Left ventricle myocardium inferior (tissue), 1 donor: Measurements from ENCODE around the gene PAGE4. TPM values are rescaled to one million over a fixed set of nuclear protein-coding genes. Genes with fewer than 3 reads are reported as not detected.

Experiments
- DNase-seq: peaks from one replicate; pipeline ENCODE4 v3.0.0-alpha.2; 2020
- H3K27ac ChIP-seq: fragments of 200-600 bp; replicated peaks from 2 replicates; pipeline ENCODE4 v1.8.0; 2021
- H3K27me3 ChIP-seq: fragments of 200-600 bp; 2 replicates; pipeline ENCODE4 v1.8.0; 2021; ENCODE audit warnings: low read depth
- H3K36me3 ChIP-seq: fragments of 200-600 bp; 2 replicates; pipeline ENCODE4 v1.8.0; 2021
- H3K4me1 ChIP-seq: fragments of 200-600 bp; 2 replicates; pipeline ENCODE4 v1.8.0; 2021
- H3K4me3 ChIP-seq: fragments of 200-600 bp; 2 replicates; pipeline ENCODE4 v1.8.0; 2021; ENCODE audit warnings: mild to moderate bottlenecking, moderate library complexity
- H3K9me3 ChIP-seq: fragments of 200-600 bp; replicated peaks from 2 replicates; pipeline ENCODE4 v1.8.0; 2021
- intact Hi-C: fragments of 100-400 bp; cut with micrococcal nuclease; formaldehyde crosslinking; loops from one replicate; pipeline ENCODE4 v1.11.0; 2022
- total RNA-seq: library from RNA; stranded (reverse); fragmentation: NEBNext Ultra II Directional; extraction: Animal tissue kit (Norgen Biotek cat#: 25700); gene quantifications from one replicate; pipeline ENCODE4 v1.2.1, GENCODE V29; 2021
- TF ChIP-seq, protein P1 (sequence below): fragments of 200-600 bp; IDR thresholded peaks from 2 replicates; pipeline ENCODE4 v1.8.0; 2021; ENCODE audit warnings: antibody characterized with exemption, mild to moderate bottlenecking, borderline replicate concordance
- donor health status: DM: no; HTN: yes; CAD: no; lungs with severe emphysema.

The PAGE4 gene
- total RNA-seq, 1 donor from 2014 or later = not detected

DNA sequence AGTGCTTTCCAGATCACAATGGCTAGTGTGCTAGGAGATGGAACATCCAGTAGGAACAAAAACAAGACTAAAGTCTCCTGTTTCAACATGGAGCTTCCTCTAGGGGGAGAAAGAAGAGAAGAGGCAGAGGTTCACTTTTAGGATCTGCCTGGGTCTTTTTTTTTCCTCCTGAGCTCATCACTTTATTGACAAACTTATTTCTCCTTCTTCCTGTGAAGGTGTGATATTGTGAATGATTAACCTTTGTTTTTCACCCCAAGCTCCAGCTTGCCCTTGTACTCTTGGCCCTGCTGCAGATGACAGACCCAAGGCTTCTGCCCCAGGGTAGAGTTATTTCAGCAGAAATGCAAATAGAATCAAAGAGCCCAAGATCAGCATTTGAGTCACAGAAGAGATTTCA is 13.5 kb downstream of the PAGE4 start:
- Histone ChIP-seq H3K4me3 (no peak overlapping the region), H3K27me3 (no peaks in the 10 kb centered on the region), H3K9me3 (no peaks in the 10 kb centered on the region), H3K36me3 (no peaks in the 10 kb centered on the region), H3K4me1 (no peaks in the 10 kb centered on the region), H3K27ac (no peak overlapping the region)
- TF ChIP-seq, protein P1, sequence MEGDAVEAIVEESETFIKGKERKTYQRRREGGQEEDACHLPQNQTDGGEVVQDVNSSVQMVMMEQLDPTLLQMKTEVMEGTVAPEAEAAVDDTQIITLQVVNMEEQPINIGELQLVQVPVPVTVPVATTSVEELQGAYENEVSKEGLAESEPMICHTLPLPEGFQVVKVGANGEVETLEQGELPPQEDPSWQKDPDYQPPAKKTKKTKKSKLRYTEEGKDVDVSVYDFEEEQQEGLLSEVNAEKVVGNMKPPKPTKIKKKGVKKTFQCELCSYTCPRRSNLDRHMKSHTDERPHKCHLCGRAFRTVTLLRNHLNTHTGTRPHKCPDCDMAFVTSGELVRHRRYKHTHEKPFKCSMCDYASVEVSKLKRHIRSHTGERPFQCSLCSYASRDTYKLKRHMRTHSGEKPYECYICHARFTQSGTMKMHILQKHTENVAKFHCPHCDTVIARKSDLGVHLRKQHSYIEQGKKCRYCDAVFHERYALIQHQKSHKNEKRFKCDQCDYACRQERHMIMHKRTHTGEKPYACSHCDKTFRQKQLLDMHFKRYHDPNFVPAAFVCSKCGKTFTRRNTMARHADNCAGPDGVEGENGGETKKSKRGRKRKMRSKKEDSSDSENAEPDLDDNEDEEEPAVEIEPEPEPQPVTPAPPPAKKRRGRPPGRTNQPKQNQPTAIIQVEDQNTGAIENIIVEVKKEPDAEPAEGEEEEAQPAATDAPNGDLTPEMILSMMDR = no peak
- DNase-seq = no peak
- intact Hi-C loops = no loop called here

DNA sequence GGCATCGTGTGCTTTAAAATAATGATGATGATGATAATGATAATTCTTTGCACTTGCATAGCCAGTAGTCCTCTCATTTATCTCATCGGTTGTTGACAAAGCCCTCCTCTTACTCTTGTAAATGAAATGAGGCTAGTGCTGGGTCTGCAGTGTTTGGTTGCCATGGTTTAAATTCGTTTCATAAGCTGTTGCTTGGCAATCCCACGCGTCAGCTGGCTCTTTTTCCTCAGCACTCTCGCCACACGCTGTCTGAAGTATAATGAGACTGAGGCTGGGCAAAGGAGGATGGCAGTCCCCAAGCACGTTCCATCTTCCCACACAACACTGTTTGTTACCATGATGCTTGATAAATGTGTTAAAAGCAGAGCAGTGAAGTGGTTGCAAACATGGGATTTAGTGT is 15.5 kb downstream of the PAGE4 start:
- DNase-seq = no peak
- intact Hi-C loops = no loop called here
- TF ChIP-seq, protein P1 = no peak
- Histone ChIP-seq H3K27ac (no peak overlapping the region), H3K36me3 (no peaks in the 10 kb centered on the region), H3K4me1 (no peaks in the 10 kb centered on the region), H3K4me3 (no peak overlapping the region), H3K9me3 (no peaks in the 10 kb centered on the region), H3K27me3 (no peaks in the 10 kb centered on the region)

DNA sequence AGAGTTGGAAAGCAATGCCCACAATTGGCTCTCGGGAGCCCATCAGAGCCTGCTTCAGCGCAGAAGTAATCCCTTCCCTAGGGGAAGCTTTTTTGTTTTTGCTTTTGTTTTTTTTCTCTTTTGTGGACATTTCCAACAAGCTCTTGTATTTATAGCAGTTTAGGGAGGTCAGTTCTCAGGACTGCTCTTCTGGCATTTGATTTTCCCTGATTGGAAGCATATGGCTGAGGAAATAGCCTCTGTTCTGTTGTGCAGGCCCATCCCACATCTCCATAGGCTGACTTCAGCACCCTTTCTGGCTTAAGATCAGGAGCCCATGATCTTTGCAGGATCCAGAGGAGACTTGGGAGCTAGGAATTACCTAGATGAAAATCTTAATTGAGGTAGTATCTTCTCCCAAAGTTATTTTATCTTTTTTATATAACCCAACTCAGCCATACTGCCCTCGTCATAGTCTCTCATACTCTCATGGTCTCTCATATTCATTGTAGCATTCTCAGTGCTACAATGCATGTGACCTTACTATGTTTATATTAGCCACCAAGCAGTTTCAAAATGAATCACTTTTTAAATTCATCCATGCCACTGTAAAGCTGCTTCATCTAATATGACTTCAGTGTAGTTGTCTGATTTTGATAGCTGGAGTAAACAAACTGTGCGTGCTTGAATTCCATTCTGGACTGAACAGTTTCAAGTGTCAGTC is 16.7 kb downstream of the PAGE4 start:
- TF ChIP-seq, protein P1 = no peak
- no peaks in the 10 kb centered on the region for H3K36me3 ChIP-seq
- H3K27ac ChIP-seq = no peak overlapping the region
- no peak overlapping the region for H3K4me3 ChIP-seq
- H3K4me1 ChIP-seq = no peaks in the 10 kb centered on the region
- no peak for DNase-seq
- no peaks in the 10 kb centered on the region for H3K9me3 ChIP-seq
- intact Hi-C loops = no loop called here
- H3K27me3 ChIP-seq = no peaks in the 10 kb centered on the region

DNA sequence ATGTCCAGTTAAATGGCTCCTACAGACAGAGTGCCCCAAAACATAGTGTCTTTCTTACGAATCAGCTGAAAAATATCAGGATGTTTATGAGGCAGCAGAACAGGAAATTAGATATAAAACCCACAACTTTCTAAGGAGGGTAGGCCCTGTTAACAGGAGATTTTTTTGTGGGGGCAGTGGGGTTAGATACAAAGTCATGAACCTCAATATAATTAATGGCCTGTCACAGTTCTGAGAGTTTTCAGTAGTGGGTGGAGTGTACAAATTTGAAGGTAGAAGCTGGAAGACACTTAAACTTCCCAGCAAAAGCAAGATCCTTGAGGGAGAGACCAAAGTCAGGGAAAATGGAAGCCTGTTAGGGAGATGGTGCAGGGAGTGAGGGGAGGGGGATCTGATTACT is 17.4 kb downstream of the PAGE4 start:
- no peak for DNase-seq
- intact Hi-C loops = no loop called here
- Histone ChIP-seq H3K27ac (no peak overlapping the region), H3K4me1 (no peaks in the 10 kb centered on the region), H3K9me3 (no peaks in the 10 kb centered on the region), H3K36me3 (no peaks in the 10 kb centered on the region), H3K4me3 (no peak overlapping the region), H3K27me3 (no peaks in the 10 kb centered on the region)
- TF ChIP-seq, protein P1 = no peak

DNA sequence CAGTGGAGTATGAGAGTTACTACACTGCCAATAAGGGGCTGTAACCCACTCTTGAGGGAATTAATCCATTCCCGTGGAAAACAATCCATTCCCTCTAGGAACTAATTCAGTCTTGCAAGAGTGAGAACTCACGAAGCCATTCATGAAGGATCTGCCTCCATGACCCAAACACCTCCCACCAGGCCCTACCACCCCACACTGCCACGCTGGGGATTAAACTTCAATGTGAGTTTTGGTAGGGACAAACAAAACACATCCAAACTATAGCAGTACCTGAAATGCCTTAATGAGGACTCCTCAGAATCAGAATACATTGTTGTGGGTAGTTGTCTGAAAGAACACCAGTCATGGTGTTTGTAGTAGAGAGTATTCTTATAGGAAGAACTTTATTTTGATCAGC is 19.2 kb downstream of the PAGE4 start:
- Histone ChIP-seq H3K4me3 (no peak overlapping the region), H3K9me3 (no peaks in the 10 kb centered on the region), H3K27me3 (no peaks in the 10 kb centered on the region), H3K4me1 (no peaks in the 10 kb centered on the region), H3K36me3 (no peaks in the 10 kb centered on the region), H3K27ac (no peak overlapping the region)
- DNase-seq = no peak
- TF ChIP-seq, protein P1 = no peak
- intact Hi-C loops = no loop called here
